CD4-positive, alpha-beta T cell treated with Interleukin-17A for 1 hour (primary cell): ENCODE results near the gene SLC25A13.

Experiments used
- DNase-seq: peaks from one replicate; pipeline ENCODE4 v3.0.0-alpha.2; 2020

Gene SLC25A13

GRCh38 chr7:96237040-96237439 is 84.9 kb downstream of the SLC25A13 start:
- no peak for DNase-seq

- no peak for DNase-seq
These were observed 85.5 kb downstream of the SLC25A13 start for GRCh38 chr7:96236198-96237039.

- no peak for DNase-seq
These were observed 86.6 kb downstream of the SLC25A13 start for GRCh38 chr7:96235281-96235680.

GRCh38 chr7:96233528-96234154 is 88.3 kb downstream of the SLC25A13 start:
- DNase-seq, result no peak

- no peak for DNase-seq
These were observed 88.8 kb downstream of the SLC25A13 start for GRCh38 chr7:96233084-96233483.

- no peak for DNase-seq
These were observed 93.1 kb downstream of the SLC25A13 start for GRCh38 chr7:96228760-96229159.

- DNase-seq, result no peak
These were observed 96.6 kb downstream of the SLC25A13 start for GRCh38 chr7:96225251-96225650.

- peak; percentile 7 for DNase-seq
These were observed 97.2 kb downstream of the SLC25A13 start for GRCh38 chr7:96224685-96225084.

- no peak for DNase-seq
These were observed 97.8 kb downstream of the SLC25A13 start for GRCh38 chr7:96224073-96224472.

GRCh38 chr7:96221888-96222287 is 100.0 kb downstream of the SLC25A13 start:
- DNase-seq, result no peak

GRCh38 chr7:96219378-96220130 is 102.3 kb downstream of the SLC25A13 start:
- DNase-seq, result no peak

- DNase-seq, result no peak
These were observed 103.1 kb downstream of the SLC25A13 start for GRCh38 chr7:96218664-96219243.

GRCh38 chr7:96217147-96217546 is 104.8 kb downstream of the SLC25A13 start:
- no peak for DNase-seq

GRCh38 chr7:96216373-96216772 is 105.5 kb downstream of the SLC25A13 start:
- no peak for DNase-seq

GRCh38 chr7:96212474-96212873 is 109.4 kb downstream of the SLC25A13 start:
- DNase-seq, result no peak

GRCh38 chr7:96211954-96212353 is 109.9 kb downstream of the SLC25A13 start:
- no peak for DNase-seq

- no peak for DNase-seq
These were observed 116.2 kb downstream of the SLC25A13 start for GRCh38 chr7:96205665-96206064.

GRCh38 chr7:96204601-96205000 is 117.3 kb downstream of the SLC25A13 start:
- no peak for DNase-seq

GRCh38 chr7:96203786-96204185 is 118.1 kb downstream of the SLC25A13 start:
- DNase-seq, result no peak

- DNase-seq, result no peak
These were observed 119.8 kb downstream of the SLC25A13 start for GRCh38 chr7:96202102-96202501.

GRCh38 chr7:96200740-96201139 is 121.2 kb downstream of the SLC25A13 start:
- DNase-seq, result no peak

GRCh38 chr7:96199421-96199820 is 122.5 kb downstream of the SLC25A13 start:
- DNase-seq, result no peak

GRCh38 chr7:96198047-96198636 is 123.8 kb downstream of the SLC25A13 start:
- no peak for DNase-seq
